HepG2 (cell line): ENCODE measurements around the gene ITGAE. TPM values are rescaled to one million over a fixed set of nuclear protein-coding genes. Genes with fewer than 3 reads are reported as not detected.
"Not testable (repeated sequence)": the region's sequence is repeated elsewhere in the genome, so short reads cannot be mapped to it uniquely, and the experiment has no call there.

Source experiments
- ATAC-seq: fragments of 200-7000 bp; cut with Tn5 transposase; 3 replicates; pipeline ENCODE4 v1.9.1; 2020; ENCODE audit warnings: mild to moderate bottlenecking, moderate library complexity
- BruUV-seq: library from RNA; stranded (reverse); fragments of 400-500 nt; replicated peaks from 2 replicates; lab custom pipeline; 2021; lab: Mats Ljungman, UMichigan
- CTCF ChIA-PET: fragments of 300-600 bp; formaldehyde crosslinking; extraction: SDS; loops from one replicate; lab custom pipeline; 2021; ENCODE audit warnings: low total read pairs, inconsistent platforms, low intra/inter-chr PET ratio; lab: Yijun Ruan, JAX
- POLR2A ChIA-PET: fragments of 350-600 bp; sonication (Branson Sonifier 250); formaldehyde crosslinking; loops from one replicate; lab custom pipeline; 2020; ENCODE audit warnings: antibody characterized with exemption, inconsistent platforms; lab: Yijun Ruan, JAX
- DNase-seq: peaks from one replicate; pipeline ENCODE4 v3.0.0-alpha.2; 2015; ENCODE audit warnings: low spot score
- FAIRE-seq: peaks from 3 replicates; lab custom pipeline; 2011; peaks lifted over from hg19 to GRCh38; lab: Jason Lieb, UNC
- H2AFZ ChIP-seq: one replicate; pipeline ENCODE4 v1.6.1; 2011; ENCODE audit warnings: low read length, inconsistent platforms
- H3K27ac ChIP-seq: fragments of 300-600 bp; 3 replicates; pipeline ENCODE4 v1.8.0; 2011; ENCODE audit warnings: mixed run types, mild to moderate bottlenecking, mixed read lengths, low read length, inconsistent platforms; ENCODE audit not compliant: insufficient read depth; ENCODE audit errors: extremely low read length
- H3K27me3 ChIP-seq, 2 experiments: fragments of 200-600 bp in 1 of 2; 2 replicates in 1 of 2; 3 replicates in 1 of 2; pipeline versions ENCODE4 v1.6.0 to v1.8.0; 2011; ENCODE audit warnings: low read length in 2 of 2, mild to moderate bottlenecking in 2 of 2, moderate library complexity in 2 of 2, inconsistent platforms in 1 of 2; ENCODE audit not compliant: insufficient read depth in 2 of 2, control insufficient read depth in 1 of 2
- H3K36me3 ChIP-seq, 2 experiments: fragments of 200-600 bp in 1 of 2; replicated peaks in 1 of 2; 2 replicates in 1 of 2; 3 replicates in 1 of 2; pipeline versions ENCODE4 v1.5.1 to v1.8.0; 2011; ENCODE audit warnings: low read length in 2 of 2, inconsistent platforms in 1 of 2; ENCODE audit not compliant: insufficient read depth in 2 of 2, control insufficient read depth in 1 of 2
- H3K4me1 ChIP-seq: 2 replicates; pipeline ENCODE4 v1.5.1; 2012; ENCODE audit warnings: low read length, inconsistent platforms; ENCODE audit not compliant: insufficient read depth
- H3K4me2 ChIP-seq: 2 replicates; pipeline ENCODE4 v1.6.0; 2011; ENCODE audit warnings: low read depth, low read length, inconsistent platforms
- H3K4me3 ChIP-seq, 3 experiments: fragments of 200-600 bp in 1 of 3; sonication (generic), shearing (Covaris generic) in 1 of 3; replicated peaks in 1 of 3; 2 replicates each; pipeline ENCODE4 v1.5.1; 2011 to 2016; ENCODE audit warnings: low read length in 3 of 3, inconsistent platforms in 2 of 3, low read depth in 2 of 3, mild to moderate bottlenecking in 2 of 3, control low read depth in 1 of 3, mixed read lengths in 1 of 3; ENCODE audit not compliant: insufficient read depth in 1 of 3
- H3K79me2 ChIP-seq: one replicate; pipeline ENCODE4 v1.6.1; 2011; ENCODE audit warnings: low read length, inconsistent platforms; ENCODE audit not compliant: insufficient read depth
- H3K9ac ChIP-seq: 2 replicates; pipeline ENCODE4 v1.6.0; 2011; ENCODE audit warnings: mild to moderate bottlenecking, low read depth, low read length, inconsistent platforms; ENCODE audit not compliant: insufficient read depth
- H3K9me3 ChIP-seq: 2 replicates; pipeline ENCODE4 v1.5.1; 2012; ENCODE audit warnings: mild to moderate bottlenecking, low read length
- H4K20me1 ChIP-seq: 2 replicates; pipeline ENCODE4 v1.6.0; 2011; ENCODE audit warnings: inconsistent platforms, mild to moderate bottlenecking, low read length, moderate library complexity; ENCODE audit not compliant: insufficient read depth
- DMAP1 ChIP-seq: IDR thresholded peaks from 2 replicates; pipeline ENCODE4 v1.6.1; 2016
- GPN1 ChIP-seq: sonication (generic); formaldehyde crosslinking; IDR thresholded peaks from 2 replicates; pipeline ENCODE4 v1.5.1; 2020; ENCODE audit warnings: missing genetic modification reagents, borderline replicate concordance
- IKZF5 ChIP-seq: IDR thresholded peaks from 2 replicates; pipeline ENCODE4 v1.6.1; 2018; ENCODE audit warnings: missing genetic modification reagents, mild to moderate bottlenecking, missing compliant biosample characterization
- IRF2 ChIP-seq: IDR thresholded peaks from 2 replicates; pipeline ENCODE4 v1.6.1; 2018; ENCODE audit warnings: missing genetic modification reagents, missing compliant biosample characterization
- IRF9 ChIP-seq: sonication (generic); formaldehyde crosslinking; IDR thresholded peaks from 2 replicates; pipeline ENCODE4 v1.8.0; 2022; ENCODE audit warnings: missing genetic modification reagents, mild to moderate bottlenecking, borderline replicate concordance
- MTF1 ChIP-seq: sonication (generic); formaldehyde crosslinking; IDR thresholded peaks from 2 replicates; pipeline ENCODE4 v1.5.0; 2020; ENCODE audit warnings: missing genetic modification reagents
- ZNF547 ChIP-seq: sonication (generic); formaldehyde crosslinking; IDR thresholded peaks from 2 replicates; pipeline ENCODE4 v1.5.1; 2020; ENCODE audit warnings: mild to moderate bottlenecking, missing genetic modification reagents
- ZNF749 ChIP-seq: sonication (generic); formaldehyde crosslinking; IDR thresholded peaks from 2 replicates; pipeline ENCODE4 v1.8.0; 2022; ENCODE audit warnings: mild to moderate bottlenecking, missing genetic modification reagents, moderate library complexity, borderline replicate concordance
- ZNF770 ChIP-seq: sonication (generic); formaldehyde crosslinking; IDR thresholded peaks from 2 replicates; pipeline ENCODE4 v1.5.0; 2020; ENCODE audit warnings: mild to moderate bottlenecking, missing genetic modification reagents
- WGBS: methylation state at CpG from one replicate; pipeline ENCODE4 v1.1.6; 2017; ENCODE audit warnings: low lambda C conversion rate; 5-methylcytosine and 5-hydroxymethylcytosine counted together
- in situ Hi-C: cut with HindIII; loops from 2 replicates; pipeline ENCODE4 v1.10.0; 2017; ENCODE audit warnings: low pct_unique_long_range_greater_than_20kb; ENCODE audit not compliant: extremely low pct_ligation_motif_present
- intact Hi-C: fragments of 100-400 bp; cut with micrococcal nuclease; formaldehyde crosslinking; loops from one replicate; pipeline ENCODE4 v1.10.0; 2022; ENCODE audit not compliant: unreplicated experiment
- polyA plus RNA-seq, 8 experiments: library from polyadenylated mRNA; depleted of rRNA in 3 of 8; stranded (reverse) in 7 of 8; unstranded in 1 of 8; fragments of >200 nt; fragmentation: Illumina TruSeq in 4 of 8; extraction: Trizol in 4 of 8; gene quantifications; 2 replicates each; pipeline versions ENCODE4 v1.2.1 to v1.2.3, GENCODE V29; 2011 to 2016; ENCODE audit warnings: low read depth in 4 of 8, missing spikeins in 1 of 8, mixed read lengths in 1 of 8; ENCODE audit not compliant: insufficient read depth in 1 of 8
- total RNA-seq, 5 experiments: library from RNA; depleted of rRNA; stranded (reverse); fragments of >200 nt; fragmentation: Illumina TruSeq; extraction: Trizol; gene quantifications; 2 replicates each; pipeline ENCODE4 v1.2.3, GENCODE V29; 2016; ENCODE audit warnings: low read depth in 1 of 5

Gene ITGAE
- total and polyA plus RNA-seq, 2 of the 13 experiments (the other 11 are each of a cell fraction or from before 2014, with no cell fraction given): 42.3 to 49.0 TPM

- Histone ChIP-seq H3K4me3 (peak overlapping the region in 1 of 3 experiments; percentile 46; a peak in 1 of 6 replicates), H3K4me1 (peaks cover 69% of the 10 kb centered on the region), H3K4me2 (0 out of 2 replicates have a peak overlapping the region, but pooled peaks have one; percentile 66)
- in situ Hi-C loops (loop anchor here (5.0 to 10.0 kb wide), 2 partner anchors 87 to 170 kb away; no protein-coding TSS in a partner anchor), intact Hi-C loops (loop anchor here (5.0 to 10.0 kb wide), 4 partner anchors 37 to 170 kb away; no protein-coding TSS in a partner anchor)
- 73% methylated on average over 9 of the region's 10 CpGs for WGBS
- not testable (repeated sequence) for H3K9me3 ChIP-seq, H3K27me3 ChIP-seq, FAIRE-seq, BruUV-seq, ATAC-seq, H3K36me3 ChIP-seq, H3K79me2 ChIP-seq, H2AFZ ChIP-seq, H3K9ac ChIP-seq, DNase-seq, H4K20me1 ChIP-seq, H3K27ac ChIP-seq
- peak; percentile 97 for TF ChIP-seq ZNF770 (CRISPR knock-in tag)
- POLR2A ChIA-PET: interaction anchor here (1.0 to 1.6 kb wide), 2 partner anchors 68 to 112 kb away, joined by 3 read pairs; no protein-coding TSS in a partner anchor
- CTCF ChIA-PET: interaction anchor here (2.1 kb wide), 1 partner anchor 92 kb away, joined by 19 read pairs; no protein-coding TSS in a partner anchor
Measured at GRCh38 chr17:3734911-3735276, 66.1 kb downstream of the ITGAE start.

- intact Hi-C loops: loop anchor here (5.0 to 10.0 kb wide), 2 partner anchors 50 to 173 kb away; no protein-coding TSS in a partner anchor
- peak; percentile 77 for ATAC-seq
- TF ChIP-seq IRF9 (0 out of 2 replicates have a peak, but pooled peaks have one; percentile 28), ZNF749 (no peak), GPN1 (no peak), ZNF547 (no peak), IKZF5 (0 out of 2 replicates have a peak, but pooled peaks have one; percentile 35), MTF1 (CRISPR knock-in tag) (no peak), DMAP1 (CRISPR knock-in tag) (no peak), IRF2 (CRISPR knock-in tag) (0 out of 2 replicates have a peak, but pooled peaks have one; percentile 18)
Measured at GRCh38 chr17:3732210-3732621, 68.8 kb downstream of the ITGAE start.

More at GRCh38 chr17:3732210-3732621, 68.8 kb downstream of the ITGAE start:
- peak overlapping the region; percentile 66 for H3K4me2 ChIP-seq
- H3K9me3 ChIP-seq: no peaks in the 10 kb centered on the region
- POLR2A ChIA-PET: interaction anchor here (0.8 to 1.2 kb wide), 3 partner anchors 9 to 114 kb away, joined by 3 read pairs; partner anchors contain the start of gene NCBP3
- DNase-seq (peak; percentile 59), FAIRE-seq (peak; percentile 78)
- peak overlapping the region; percentile 53 for H2AFZ ChIP-seq
- CTCF ChIA-PET: interaction anchor here (1.4 kb wide), 1 partner anchor 49 kb away, joined by 7 read pairs; no protein-coding TSS in a partner anchor
- H4K20me1 ChIP-seq: no peaks in the 10 kb centered on the region
- H3K9ac ChIP-seq: peak overlapping the region; percentile 38
- peak overlapping the region; percentile 31 to 56 (median 35) for H3K4me3 ChIP-seq
- H3K27ac ChIP-seq: peak overlapping the region; percentile 4
- H3K79me2 ChIP-seq: no peaks in the 10 kb centered on the region
- in situ Hi-C loops: loop anchor here (10.0 kb wide), 1 partner anchor 173 kb away; no protein-coding TSS in a partner anchor
- H3K27me3 ChIP-seq: no peaks in the 10 kb centered on the region
- no TSS peak for BruUV-seq
- H3K4me1 ChIP-seq: peaks cover 42% of the 10 kb centered on the region
- H3K36me3 ChIP-seq: no peaks in the 10 kb centered on the region
- WGBS: 6% methylated on average over 9 of the region's 9 CpGs
